ENCODE measurements around the gene BTBD16.

Gene BTBD16

GRCh38 chr10:122302315-122302714 lies 31.2 kb downstream of the BTBD16 start:
- Histone ChIP-seq H3K27me3 (replicated peaks; ENCODE audit: control insufficient read depth, insufficient read depth, low read length) (no peaks in the 10 kb centered on the region; the same call in 1 of the 2 replicates), H3K4me3 (replicated peaks; ENCODE audit: low read depth, low read length) (no peak overlapping the region), H3K36me3 (ENCODE audit: control insufficient read depth, insufficient read depth, low read length) (no peaks in the 10 kb centered on the region)
- no peak for DNase-seq (ENCODE audit: extremely low read depth, insufficient read length)
- no peak for TF ChIP-seq CTCF (IDR thresholded peaks at IDR 0.05; ENCODE audit: insufficient read depth, low read length, poor library complexity, severe bottlenecking)

- H3K36me3 ChIP-seq (ENCODE audit: control insufficient read depth, insufficient read depth, low read length), result no peaks in the 10 kb centered on the region
- H3K27me3 ChIP-seq (replicated peaks; ENCODE audit: control insufficient read depth, insufficient read depth, low read length), result no peaks in the 10 kb centered on the region
- TF ChIP-seq CTCF (IDR thresholded peaks at IDR 0.05; ENCODE audit: insufficient read depth, low read length, poor library complexity, severe bottlenecking), result no peak
- no peak overlapping the region for H3K4me3 ChIP-seq (replicated peaks; ENCODE audit: low read depth, low read length)
- DNase-seq (ENCODE audit: extremely low read depth, insufficient read length), result no peak
Observed at GRCh38 chr10:122303271-122304053, 32.4 kb downstream of the BTBD16 start.

GRCh38 chr10:122304054-122304579 lies 33.0 kb downstream of the BTBD16 start:
- H3K27me3 ChIP-seq (replicated peaks; ENCODE audit: control insufficient read depth, insufficient read depth, low read length), result no peaks in the 10 kb centered on the region
- H3K4me3 ChIP-seq (replicated peaks; ENCODE audit: low read depth, low read length), result no peak overlapping the region
- TF ChIP-seq CTCF (IDR thresholded peaks at IDR 0.05; ENCODE audit: insufficient read depth, low read length, poor library complexity, severe bottlenecking), result no peak
- H3K36me3 ChIP-seq (ENCODE audit: control insufficient read depth, insufficient read depth, low read length), result no peaks in the 10 kb centered on the region
- no peak for DNase-seq (ENCODE audit: extremely low read depth, insufficient read length)

- DNase-seq (ENCODE audit: extremely low read depth, insufficient read length), result no peak
- Histone ChIP-seq H3K36me3 (ENCODE audit: control insufficient read depth, insufficient read depth, low read length) (no peaks in the 10 kb centered on the region), H3K4me3 (replicated peaks; ENCODE audit: low read depth, low read length) (no peak overlapping the region), H3K27me3 (replicated peaks; ENCODE audit: control insufficient read depth, insufficient read depth, low read length) (no peaks in the 10 kb centered on the region)
- no peak for TF ChIP-seq CTCF (IDR thresholded peaks at IDR 0.05; ENCODE audit: insufficient read depth, low read length, poor library complexity, severe bottlenecking)
Observed at GRCh38 chr10:122306282-122306681, 35.2 kb downstream of the BTBD16 start.

- H3K36me3 ChIP-seq (ENCODE audit: control insufficient read depth, insufficient read depth, low read length), result no peaks in the 10 kb centered on the region
- H3K4me3 ChIP-seq (replicated peaks; ENCODE audit: low read depth, low read length), result no peak overlapping the region
- DNase-seq (ENCODE audit: extremely low read depth, insufficient read length), result no peak
- no peak for TF ChIP-seq CTCF (IDR thresholded peaks at IDR 0.05; ENCODE audit: insufficient read depth, low read length, poor library complexity, severe bottlenecking)
- no peaks in the 10 kb centered on the region for H3K27me3 ChIP-seq (replicated peaks; ENCODE audit: control insufficient read depth, insufficient read depth, low read length)
Observed at GRCh38 chr10:122306744-122307143, 35.6 kb downstream of the BTBD16 start.

All from GM06990 (cell line).